Muscle layer of duodenum (tissue), 2 donors: ENCODE data around the gene RHOB.
A peak's percentile ranks its signal among the peaks of the same experiment; 100 is the strongest.
"Not testable (repeated sequence)": the region's sequence is repeated elsewhere in the genome, so short reads cannot be mapped to it uniquely, and the experiment has no call there.

Source experiments
- H3K27ac ChIP-seq: one replicate; pipeline ENCODE4 v1.7.0; 2013; ENCODE audit warnings: mild to moderate bottlenecking, low read length
- H3K27me3 ChIP-seq: one replicate; pipeline ENCODE4 v1.7.0; 2013; ENCODE audit warnings: low read depth, mild to moderate bottlenecking, control low read depth, low read length
- H3K36me3 ChIP-seq, 2 donors: one replicate each; pipeline ENCODE4 v1.7.0; 2013; ENCODE audit warnings: low read length in 2 of 2, control low read depth in 1 of 2, mild to moderate bottlenecking in 1 of 2; ENCODE audit not compliant: insufficient read depth in 2 of 2, control insufficient read depth in 1 of 2
- H3K4me1 ChIP-seq, 2 donors: one replicate each; pipeline ENCODE4 v1.7.0; 2013; ENCODE audit warnings: low read length in 2 of 2, mild to moderate bottlenecking in 2 of 2, control low read depth in 1 of 2, moderate library complexity in 1 of 2; ENCODE audit not compliant: insufficient read depth in 2 of 2, control insufficient read depth in 1 of 2
- H3K4me3 ChIP-seq, 2 donors: one replicate each; pipeline ENCODE4 v1.7.0; 2013; ENCODE audit warnings: low read length in 2 of 2, low read depth in 1 of 2, mild to moderate bottlenecking in 1 of 2
- H3K9me3 ChIP-seq, 2 donors: one replicate each; pipeline ENCODE4 v1.7.0; 2013; ENCODE audit warnings: low read length in 2 of 2, control low read depth in 1 of 2, mild to moderate bottlenecking in 1 of 2; ENCODE audit not compliant: control insufficient read depth in 1 of 2
- donor health status: healthy.

Gene RHOB

DNA sequence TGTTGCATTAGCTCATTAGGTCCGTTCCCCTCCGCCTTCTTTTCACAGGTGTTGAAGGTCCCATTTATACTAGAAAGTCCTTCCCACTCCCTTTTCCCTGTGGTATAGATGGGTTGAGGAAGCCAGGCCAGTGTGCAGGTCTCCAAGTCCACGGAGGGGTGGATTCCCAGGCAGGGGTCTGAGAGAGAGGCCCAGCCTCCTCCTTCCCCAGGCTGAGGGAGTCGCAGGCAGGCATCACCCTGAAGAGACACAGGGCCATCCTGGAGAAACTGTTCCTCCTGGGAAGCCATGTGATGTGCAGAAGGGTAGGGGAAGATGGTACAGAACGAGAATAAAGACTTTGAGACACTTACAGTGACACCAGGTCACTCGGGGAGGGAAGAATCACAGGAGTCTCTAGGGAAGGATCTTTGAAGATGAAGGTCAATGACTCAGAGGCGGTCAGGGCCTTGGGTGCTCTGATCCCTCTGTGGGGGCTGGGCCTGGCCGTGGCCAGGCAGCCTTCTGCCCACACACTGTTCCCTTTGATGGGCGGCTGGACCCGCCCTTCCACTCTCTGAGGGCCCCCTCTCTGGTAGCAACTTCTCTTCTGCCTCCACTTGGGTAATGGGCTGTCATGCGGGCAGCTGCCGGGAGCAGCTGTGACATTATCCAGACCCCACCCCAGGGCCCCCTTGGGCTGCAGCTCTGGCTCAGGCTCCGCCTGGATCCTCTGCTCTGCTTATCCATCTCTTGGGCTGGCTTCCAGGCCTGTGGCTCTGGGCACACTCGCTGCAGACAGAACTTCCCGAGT, 45.1 kb downstream of the RHOB start:
- no peaks in the 10 kb centered on the region for H3K36me3 ChIP-seq
- H3K4me3 ChIP-seq, result no peak overlapping the region
- H3K27ac ChIP-seq, result peak overlapping the region; percentile 35
- H3K9me3 ChIP-seq, result no peaks in the 10 kb centered on the region
- H3K4me1 ChIP-seq, result peaks cover 0 to 6% of the 10 kb centered on the region in 2 donors
- no peaks in the 10 kb centered on the region for H3K27me3 ChIP-seq

DNA sequence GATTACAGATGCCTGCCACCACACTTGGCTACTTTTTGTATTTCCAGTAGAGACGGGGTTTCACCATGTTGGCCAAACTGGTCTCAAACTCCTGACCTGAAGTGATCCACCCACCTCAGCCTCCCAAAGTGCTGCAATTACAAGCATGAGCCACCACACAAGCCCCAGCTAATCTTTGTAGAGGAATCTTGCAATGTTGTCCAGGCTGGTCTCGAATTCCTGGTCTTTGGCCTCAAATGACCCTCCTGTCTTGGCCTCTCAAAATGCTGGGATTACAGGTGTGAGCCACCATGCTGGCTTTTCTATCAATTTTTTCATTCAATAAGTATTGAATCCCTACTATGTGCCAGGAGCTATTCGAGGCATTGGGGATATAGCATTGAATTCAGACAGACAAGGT, 46.2 kb downstream of the RHOB start:
- H3K27ac ChIP-seq, H3K9me3 ChIP-seq, H3K36me3 ChIP-seq, H3K4me1 ChIP-seq, H3K27me3 ChIP-seq, H3K4me3 ChIP-seq: not testable (repeated sequence)

- Histone ChIP-seq H3K27me3 (no peaks in the 10 kb centered on the region), H3K9me3 (no peaks in the 10 kb centered on the region), H3K4me1 (peaks cover 0 to 6% of the 10 kb centered on the region in 2 donors), H3K4me3 (no peak overlapping the region), H3K36me3 (no peaks in the 10 kb centered on the region), H3K27ac (no peak overlapping the region)
Observed at GRCh38 chr2:20494241-20494640, 47.4 kb downstream of the RHOB start.

DNA sequence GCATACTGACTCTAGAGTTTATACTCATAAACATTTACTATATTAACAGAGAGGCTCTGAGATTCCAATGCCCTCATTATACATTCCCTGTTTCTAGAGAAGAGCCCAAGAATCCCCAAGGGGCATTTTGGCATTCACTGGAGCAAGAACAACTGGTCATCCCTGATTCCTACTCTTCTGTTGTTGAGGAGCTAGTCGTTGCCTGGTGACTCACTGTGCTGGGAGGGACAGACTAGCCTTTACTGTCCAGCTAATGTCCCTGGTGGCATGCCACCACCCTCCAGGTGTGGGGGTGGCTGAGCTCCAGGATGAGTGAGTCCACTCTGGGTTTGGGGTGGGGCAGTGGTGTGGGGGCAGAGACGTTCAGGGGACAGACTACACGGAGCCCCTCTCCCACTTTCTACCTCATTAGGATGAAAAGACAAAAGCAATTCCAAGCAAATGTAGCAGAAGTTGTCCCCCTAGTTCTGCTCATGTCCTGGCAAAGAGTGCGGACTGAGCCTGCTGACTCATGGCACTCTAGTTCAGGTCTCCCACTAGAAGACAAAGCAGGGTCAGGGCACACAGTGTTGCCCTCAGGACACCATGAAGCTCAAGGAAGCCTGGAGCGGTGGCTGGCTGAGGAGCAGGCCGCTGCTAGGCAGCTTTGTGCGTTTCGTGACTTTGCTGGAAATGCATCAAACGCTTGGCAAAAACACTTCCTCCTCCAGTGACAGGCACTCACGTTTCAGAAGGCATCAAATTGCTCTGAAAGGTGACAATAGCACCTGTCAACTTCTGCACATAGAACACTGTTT, 49.4 kb downstream of the RHOB start:
- Histone ChIP-seq H3K9me3 (no peaks in the 10 kb centered on the region), H3K27me3 (no peaks in the 10 kb centered on the region), H3K4me3 (no peak overlapping the region), H3K27ac (no peak overlapping the region), H3K36me3 (no peaks in the 10 kb centered on the region), H3K4me1 (peaks cover 0 to 6% of the 10 kb centered on the region in 2 donors)

DNA sequence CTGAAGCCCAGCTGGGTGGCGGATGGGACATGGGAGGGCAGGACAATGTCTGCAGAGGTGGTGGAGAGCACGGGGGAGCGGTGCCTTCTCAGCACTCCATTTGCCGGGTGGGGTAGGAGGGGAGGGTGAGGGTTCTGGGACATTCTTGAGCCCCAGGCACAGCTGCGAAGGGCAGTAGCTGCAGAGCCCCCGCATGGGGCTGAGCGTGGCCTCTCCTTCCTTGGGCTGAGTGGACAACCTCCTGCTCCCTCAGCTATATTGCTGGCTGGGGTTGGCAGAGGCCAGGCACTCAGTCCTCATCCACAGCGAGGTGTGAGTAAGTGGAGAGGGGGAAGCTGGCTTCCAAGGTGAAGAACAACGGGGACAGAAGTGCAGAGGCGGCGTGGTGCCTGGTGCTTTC, 50.1 kb downstream of the RHOB start:
- peaks cover 0 to 6% of the 10 kb centered on the region in 2 donors for H3K4me1 ChIP-seq

More for the DNA sequence above, 50.1 kb downstream of the RHOB start:
- H3K27me3 ChIP-seq, result no peaks in the 10 kb centered on the region
- H3K27ac ChIP-seq, result no peak overlapping the region
- no peaks in the 10 kb centered on the region for H3K36me3 ChIP-seq
- no peak overlapping the region for H3K4me3 ChIP-seq
- no peaks in the 10 kb centered on the region for H3K9me3 ChIP-seq
